Measurements from ENCODE around the gene PRG2.

DNA sequence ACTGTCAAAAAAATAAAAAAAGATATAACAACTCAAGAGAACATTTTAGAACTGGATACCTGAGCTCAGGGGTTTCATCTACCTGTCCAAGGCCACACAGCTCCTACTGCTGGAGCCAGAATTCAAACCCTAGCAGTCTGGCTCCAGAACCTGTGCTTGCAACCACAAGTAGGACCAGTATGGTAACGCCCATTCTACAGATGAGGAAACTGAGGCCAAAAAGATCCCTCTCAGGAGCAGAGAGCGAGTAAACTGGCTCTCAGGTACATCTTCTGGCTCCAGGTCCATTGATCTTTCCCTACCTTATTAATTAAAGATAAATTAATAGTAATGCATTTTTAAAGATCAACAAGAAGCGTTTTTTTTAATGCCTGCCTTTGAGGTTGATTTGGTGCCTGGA lies 33.1 kb downstream of the PRG2 start:
- TF ChIP-seq POLR2A (IDR thresholded peaks at IDR 0.05; ENCODE audit: low read length) (no peak), GATA1 (IDR thresholded peaks at IDR 0.05; ENCODE audit: low read depth, low read length) (no peak)

Measured in erythroblast (primary cell).